ENCODE results near the gene PTPRB. TPM values are rescaled to one million over a fixed set of nuclear protein-coding genes. Genes with fewer than 3 reads are reported as not detected.
A peak's percentile ranks its signal among the peaks of the same experiment; 100 is the strongest.

The PTPRB gene
- total RNA-seq, 1 experiment from 2014 or later, result not detected

- Histone ChIP-seq H4K20me1 (ENCODE audit: insufficient read depth, low read depth, low read length) (no peaks in the 10 kb centered on the region), H3K9me3 (ENCODE audit: low read length) (no peaks in the 10 kb centered on the region), H3K4me3 (ENCODE audit: low read length) (no peak overlapping the region), H2AFZ (ENCODE audit: low read length) (no peak overlapping the region), H3K27me3 (ENCODE audit: low read length) (no peaks in the 10 kb centered on the region), H3K9ac (ENCODE audit: low read length) (no peak overlapping the region), H3K36me3 (ENCODE audit: insufficient read depth, low read length) (no peaks in the 10 kb centered on the region), H3K4me2 (ENCODE audit: low read depth, low read length, poor library complexity, severe bottlenecking) (no peak overlapping the region), H3K4me1 (ENCODE audit: low read length) (no peaks in the 10 kb centered on the region), H3K27ac (ENCODE audit: low read length) (no peak overlapping the region), H3K79me2 (ENCODE audit: low read length) (no peaks in the 10 kb centered on the region), H3K9me2 (replicated peaks; ENCODE audit: insufficient read depth, low read length) (no peaks in the 10 kb centered on the region)
- DNase-seq, result no peak
Measured at GRCh38 chr12:70617450-70617849, 19.8 kb downstream of the PTPRB start.

GRCh38 chr12:70615174-70615866 is 21.9 kb downstream of the PTPRB start:
- DNase-seq, result no peak
- no peak overlapping the region for H3K4me3 ChIP-seq (ENCODE audit: low read length)
- H4K20me1 ChIP-seq (ENCODE audit: insufficient read depth, low read depth, low read length), result no peaks in the 10 kb centered on the region
- no peaks in the 10 kb centered on the region for H3K4me1 ChIP-seq (ENCODE audit: low read length)
- no peak overlapping the region for H3K9ac ChIP-seq (ENCODE audit: low read length)
- H2AFZ ChIP-seq (ENCODE audit: low read length), result no peak overlapping the region
- no peaks in the 10 kb centered on the region for H3K9me2 ChIP-seq (replicated peaks; ENCODE audit: insufficient read depth, low read length)
- H3K9me3 ChIP-seq (ENCODE audit: low read length), result no peaks in the 10 kb centered on the region
- no peak overlapping the region for H3K27ac ChIP-seq (ENCODE audit: low read length)
- H3K79me2 ChIP-seq (ENCODE audit: low read length), result no peaks in the 10 kb centered on the region
- H3K4me2 ChIP-seq (ENCODE audit: low read depth, low read length, poor library complexity, severe bottlenecking), result no peak overlapping the region
- no peaks in the 10 kb centered on the region; the same call in 1 of the 2 replicates for H3K27me3 ChIP-seq (ENCODE audit: low read length)
- H3K36me3 ChIP-seq (ENCODE audit: insufficient read depth, low read length), result no peaks in the 10 kb centered on the region

- H3K4me2 ChIP-seq (ENCODE audit: low read depth, low read length, poor library complexity, severe bottlenecking), result peak overlapping the region; percentile 46
- peak overlapping the region; percentile 55; the same call in 1 of the 2 replicates for H3K4me3 ChIP-seq (ENCODE audit: low read length)
Measured at GRCh38 chr12:70609739-70610491, 27.3 kb downstream of the PTPRB start.

GRCh38 chr12:70609203-70609602 is 28.0 kb downstream of the PTPRB start:
- Histone ChIP-seq H3K4me3 (ENCODE audit: low read length) (peak overlapping the region; percentile 55; the same call in 1 of the 2 replicates), H3K4me1 (ENCODE audit: low read length) (peaks cover 4% of the 10 kb centered on the region), H3K27me3 (ENCODE audit: low read length) (no peaks in the 10 kb centered on the region; the same call in 1 of the 2 replicates), H3K79me2 (ENCODE audit: low read length) (no peaks in the 10 kb centered on the region), H3K27ac (ENCODE audit: low read length) (no peak overlapping the region), H2AFZ (ENCODE audit: low read length) (0 out of 2 replicates have a peak overlapping the region, but pooled peaks have one; percentile 44), H3K9ac (ENCODE audit: low read length) (0 out of 2 replicates have a peak overlapping the region, but pooled peaks have one; percentile 27), H3K9me3 (ENCODE audit: low read length) (no peaks in the 10 kb centered on the region), H3K4me2 (ENCODE audit: low read depth, low read length, poor library complexity, severe bottlenecking) (peak overlapping the region; percentile 46), H3K36me3 (ENCODE audit: insufficient read depth, low read length) (no peaks in the 10 kb centered on the region), H3K9me2 (replicated peaks; ENCODE audit: insufficient read depth, low read length) (no peaks in the 10 kb centered on the region), H4K20me1 (ENCODE audit: insufficient read depth, low read depth, low read length) (no peaks in the 10 kb centered on the region)
- no peak for DNase-seq

More at GRCh38 chr12:70609739-70610491, 27.3 kb downstream of the PTPRB start:
- Histone ChIP-seq H3K79me2 (ENCODE audit: low read length) (no peaks in the 10 kb centered on the region), H3K9me3 (ENCODE audit: low read length) (no peaks in the 10 kb centered on the region), H3K9me2 (replicated peaks; ENCODE audit: insufficient read depth, low read length) (no peaks in the 10 kb centered on the region), H4K20me1 (ENCODE audit: insufficient read depth, low read depth, low read length) (no peaks in the 10 kb centered on the region), H3K27ac (ENCODE audit: low read length) (no peak overlapping the region), H3K27me3 (ENCODE audit: low read length) (no peaks in the 10 kb centered on the region; the same call in 1 of the 2 replicates), H3K36me3 (ENCODE audit: insufficient read depth, low read length) (no peaks in the 10 kb centered on the region), H3K4me1 (ENCODE audit: low read length) (peaks cover 4% of the 10 kb centered on the region), H3K9ac (ENCODE audit: low read length) (peak overlapping the region; percentile 27; the same call in 1 of the 2 replicates), H2AFZ (ENCODE audit: low read length) (peak overlapping the region; percentile 44; the same call in 1 of the 2 replicates)
- no peak for DNase-seq

- no peaks in the 10 kb centered on the region for H3K79me2 ChIP-seq (ENCODE audit: low read length)
- H3K4me2 ChIP-seq (ENCODE audit: low read depth, low read length, poor library complexity, severe bottlenecking), result no peak overlapping the region
- peaks cover 4% of the 10 kb centered on the region for H3K4me1 ChIP-seq (ENCODE audit: low read length)
- no peak overlapping the region for H2AFZ ChIP-seq (ENCODE audit: low read length)
- no peak for DNase-seq
- H3K27me3 ChIP-seq (ENCODE audit: low read length), result no peaks in the 10 kb centered on the region; the same call in 1 of the 2 replicates
- no peaks in the 10 kb centered on the region for H3K36me3 ChIP-seq (ENCODE audit: insufficient read depth, low read length)
- no peak overlapping the region for H3K27ac ChIP-seq (ENCODE audit: low read length)
- H3K9ac ChIP-seq (ENCODE audit: low read length), result no peak overlapping the region
- no peak overlapping the region for H3K4me3 ChIP-seq (ENCODE audit: low read length)
- H3K9me2 ChIP-seq (replicated peaks; ENCODE audit: insufficient read depth, low read length), result no peaks in the 10 kb centered on the region
- no peaks in the 10 kb centered on the region for H3K9me3 ChIP-seq (ENCODE audit: low read length)
- no peaks in the 10 kb centered on the region for H4K20me1 ChIP-seq (ENCODE audit: insufficient read depth, low read depth, low read length)
Measured at GRCh38 chr12:70608184-70608583, 29.0 kb downstream of the PTPRB start.

- H2AFZ ChIP-seq (ENCODE audit: low read length), result no peak overlapping the region
- H3K9ac ChIP-seq (ENCODE audit: low read length), result no peak overlapping the region
- H3K79me2 ChIP-seq (ENCODE audit: low read length), result no peaks in the 10 kb centered on the region
- no peak overlapping the region for H3K4me2 ChIP-seq (ENCODE audit: low read depth, low read length, poor library complexity, severe bottlenecking)
- no peak overlapping the region for H3K27ac ChIP-seq (ENCODE audit: low read length)
- no peak for DNase-seq
- H3K9me2 ChIP-seq (replicated peaks; ENCODE audit: insufficient read depth, low read length), result no peaks in the 10 kb centered on the region
- H3K36me3 ChIP-seq (ENCODE audit: insufficient read depth, low read length), result no peaks in the 10 kb centered on the region
- H3K27me3 ChIP-seq (ENCODE audit: low read length), result no peaks in the 10 kb centered on the region; the same call in 1 of the 2 replicates
- no peak overlapping the region for H3K4me3 ChIP-seq (ENCODE audit: low read length)
- H3K9me3 ChIP-seq (ENCODE audit: low read length), result no peaks in the 10 kb centered on the region
- no peaks in the 10 kb centered on the region for H4K20me1 ChIP-seq (ENCODE audit: insufficient read depth, low read depth, low read length)
- H3K4me1 ChIP-seq (ENCODE audit: low read length), result peaks cover 4% of the 10 kb centered on the region
Measured at GRCh38 chr12:70607107-70607506, 30.1 kb downstream of the PTPRB start.

GRCh38 chr12:70605976-70606375 is 31.3 kb downstream of the PTPRB start:
- Histone ChIP-seq H3K27me3 (ENCODE audit: low read length) (no peaks in the 10 kb centered on the region), H3K4me2 (ENCODE audit: low read depth, low read length, poor library complexity, severe bottlenecking) (no peak overlapping the region), H3K79me2 (ENCODE audit: low read length) (no peaks in the 10 kb centered on the region), H3K4me1 (ENCODE audit: low read length) (peaks cover 4% of the 10 kb centered on the region), H4K20me1 (ENCODE audit: insufficient read depth, low read depth, low read length) (no peaks in the 10 kb centered on the region), H3K36me3 (ENCODE audit: insufficient read depth, low read length) (no peaks in the 10 kb centered on the region), H3K9ac (ENCODE audit: low read length) (no peak overlapping the region), H3K27ac (ENCODE audit: low read length) (no peak overlapping the region), H2AFZ (ENCODE audit: low read length) (no peak overlapping the region), H3K9me2 (replicated peaks; ENCODE audit: insufficient read depth, low read length) (no peaks in the 10 kb centered on the region), H3K4me3 (ENCODE audit: low read length) (no peak overlapping the region), H3K9me3 (ENCODE audit: low read length) (no peaks in the 10 kb centered on the region)
- DNase-seq, result no peak

- no peak overlapping the region for H3K27ac ChIP-seq (ENCODE audit: low read length)
- H3K4me2 ChIP-seq (ENCODE audit: low read depth, low read length, poor library complexity, severe bottlenecking), result no peak overlapping the region
- H3K9me3 ChIP-seq (ENCODE audit: low read length), result no peaks in the 10 kb centered on the region
- no peak for DNase-seq
- no peaks in the 10 kb centered on the region for H3K27me3 ChIP-seq (ENCODE audit: low read length)
- no peak overlapping the region for H2AFZ ChIP-seq (ENCODE audit: low read length)
- H3K9ac ChIP-seq (ENCODE audit: low read length), result no peak overlapping the region
- H3K9me2 ChIP-seq (replicated peaks; ENCODE audit: insufficient read depth, low read length), result no peaks in the 10 kb centered on the region
- H3K4me3 ChIP-seq (ENCODE audit: low read length), result no peak overlapping the region
- peaks cover 4% of the 10 kb centered on the region for H3K4me1 ChIP-seq (ENCODE audit: low read length)
- H3K36me3 ChIP-seq (ENCODE audit: insufficient read depth, low read length), result no peaks in the 10 kb centered on the region
- no peaks in the 10 kb centered on the region for H4K20me1 ChIP-seq (ENCODE audit: insufficient read depth, low read depth, low read length)
- no peaks in the 10 kb centered on the region for H3K79me2 ChIP-seq (ENCODE audit: low read length)
Measured at GRCh38 chr12:70604662-70605061, 32.6 kb downstream of the PTPRB start.

Measured in Karpas-422 (cell line).